Measurements from ENCODE around the gene BABAM2. TPM values are rescaled to one million over a fixed set of nuclear protein-coding genes. Genes with fewer than 3 reads are reported as not detected.

The BABAM2 gene
- total RNA-seq, 1 experiment from 2014 or later, result 58.8 TPM

GRCh38 chr2:28054916-28055315 is 164.4 kb downstream of the BABAM2 start:
- DNase-seq (ENCODE audit: extremely low read depth, low read depth), result no peak

GRCh38 chr2:28055325-28055970 is 164.9 kb downstream of the BABAM2 start:
- no peak for DNase-seq (ENCODE audit: extremely low read depth, low read depth)

GRCh38 chr2:28058791-28059190 is 168.3 kb downstream of the BABAM2 start:
- DNase-seq (ENCODE audit: extremely low read depth, low read depth), result no peak

GRCh38 chr2:28062867-28063266 is 172.3 kb downstream of the BABAM2 start:
- DNase-seq (ENCODE audit: extremely low read depth, low read depth), result no peak

GRCh38 chr2:28063492-28063962 is 173.0 kb downstream of the BABAM2 start:
- DNase-seq (ENCODE audit: extremely low read depth, low read depth), result no peak

GRCh38 chr2:28067602-28068001 is 177.1 kb downstream of the BABAM2 start:
- DNase-seq (ENCODE audit: extremely low read depth, low read depth), result no peak

- peak; percentile 12 for DNase-seq (ENCODE audit: extremely low read depth, low read depth)
Measured at GRCh38 chr2:28068088-28068487, 177.6 kb downstream of the BABAM2 start.

GRCh38 chr2:28068527-28068926 is 178.0 kb downstream of the BABAM2 start:
- DNase-seq (ENCODE audit: extremely low read depth, low read depth), result no peak

- DNase-seq (ENCODE audit: extremely low read depth, low read depth), result no peak
Measured at GRCh38 chr2:28071221-28071620, 180.7 kb downstream of the BABAM2 start.

GRCh38 chr2:28074137-28074536 is 183.6 kb downstream of the BABAM2 start:
- DNase-seq (ENCODE audit: extremely low read depth, low read depth), result no peak

- DNase-seq (ENCODE audit: extremely low read depth, low read depth), result no peak
Measured at GRCh38 chr2:28080911-28081310, 190.4 kb downstream of the BABAM2 start.

GRCh38 chr2:28082131-28082530 is 191.6 kb downstream of the BABAM2 start:
- no peak for DNase-seq (ENCODE audit: extremely low read depth, low read depth)

- no peak for DNase-seq (ENCODE audit: extremely low read depth, low read depth)
Measured at GRCh38 chr2:28083476-28083875, 192.9 kb downstream of the BABAM2 start.

- DNase-seq (ENCODE audit: extremely low read depth, low read depth), result no peak
Measured at GRCh38 chr2:28084564-28084963, 194.0 kb downstream of the BABAM2 start.

GRCh38 chr2:28085201-28085600 is 194.7 kb downstream of the BABAM2 start:
- DNase-seq (ENCODE audit: extremely low read depth, low read depth), result no peak

- DNase-seq (ENCODE audit: extremely low read depth, low read depth), result no peak
Measured at GRCh38 chr2:28086611-28087010, 196.1 kb downstream of the BABAM2 start.

- no peak for DNase-seq (ENCODE audit: extremely low read depth, low read depth)
Measured at GRCh38 chr2:28088970-28089369, 198.4 kb downstream of the BABAM2 start.

- DNase-seq (ENCODE audit: extremely low read depth, low read depth), result no peak
Measured at GRCh38 chr2:28089486-28089885, 199.0 kb downstream of the BABAM2 start.

GRCh38 chr2:28093308-28093707 is 202.8 kb downstream of the BABAM2 start:
- no peak for DNase-seq (ENCODE audit: extremely low read depth, low read depth)

GRCh38 chr2:28093768-28094167 is 203.2 kb downstream of the BABAM2 start:
- no peak for DNase-seq (ENCODE audit: extremely low read depth, low read depth)

GRCh38 chr2:28094739-28095138 is 204.2 kb downstream of the BABAM2 start:
- DNase-seq (ENCODE audit: extremely low read depth, low read depth), result no peak

- DNase-seq (ENCODE audit: extremely low read depth, low read depth), result no peak
Measured at GRCh38 chr2:28095622-28096021, 205.1 kb downstream of the BABAM2 start.

GRCh38 chr2:28096421-28096820 is 205.9 kb downstream of the BABAM2 start:
- no peak for DNase-seq (ENCODE audit: extremely low read depth, low read depth)
